ENCODE results near the gene GALNT7. TPM values are rescaled to one million over a fixed set of nuclear protein-coding genes. Genes with fewer than 3 reads are reported as not detected.

Gene GALNT7
- total and polyA plus RNA-seq, 10 of the 15 experiments (the other 5 are each of a cell fraction or from before 2014, with no cell fraction given): 14.2 to 33.2 (median 28.9) TPM

DNA sequence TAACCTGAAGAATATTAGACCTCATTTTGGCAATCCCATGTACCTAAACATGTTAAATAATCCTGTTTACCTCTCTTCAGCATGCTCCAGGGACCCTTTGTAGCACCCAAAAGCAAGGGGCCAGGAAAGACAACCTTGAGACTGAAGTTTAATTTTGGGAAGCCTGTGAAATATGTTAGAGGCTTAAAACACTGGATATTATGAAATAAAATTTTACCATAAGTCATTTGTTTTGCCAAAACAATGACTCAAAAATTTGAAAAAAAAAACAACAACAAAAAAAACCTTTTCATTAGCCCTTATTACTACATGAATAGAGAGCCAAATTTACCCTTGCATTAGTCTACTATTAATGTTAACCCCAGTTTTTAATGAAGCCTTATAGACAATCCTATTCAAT lies 115.9 kb downstream of the GALNT7 start:
- H4K20me1 ChIP-seq (ENCODE audit: control insufficient read depth, insufficient read depth): no peaks in the 10 kb centered on the region
- H3K9me3 ChIP-seq (replicated peaks; ENCODE audit: control insufficient read depth, insufficient read depth, low read length): peaks cover 9% of the 10 kb centered on the region; the same call in 2 of the 3 replicates
- no peaks in the 10 kb centered on the region; the same call in none of the 2 replicates for H3K79me2 ChIP-seq (ENCODE audit: control insufficient read depth, insufficient read depth, low read length)
- SMC1A ChIA-PET (ENCODE audit: uncharacterized antibody, unreplicated experiment): interaction anchor here (1.1 to 2.2 kb wide), 2 partner anchors 15 to 271 kb away, joined by 3 to 7 read pairs; no protein-coding TSS in a partner anchor
- CTCF ChIA-PET: interaction anchor here (4.9 kb wide), 1 partner anchor 16 kb away, joined by 34 read pairs; no protein-coding TSS in a partner anchor
- FAIRE-seq: no peak
- H3K4me3 ChIP-seq: no peak overlapping the region
- in situ Hi-C loops (cut with MboI) (no loop called here), intact Hi-C loops (cut with micrococcal nuclease; ENCODE audit: unreplicated experiment) (no loop called here)
- RAD21 ChIA-PET (ENCODE audit: unreplicated experiment): no interaction called here
- H3K27ac ChIP-seq (ENCODE audit: control insufficient read depth, insufficient read depth): no peak overlapping the region
- no peaks in the 10 kb centered on the region for H3K27me3 ChIP-seq (replicated peaks in 1 of 2; ENCODE audit: control insufficient read depth in 2 of 2, insufficient read depth in 2 of 2, low read length in 1 of 2)
- no peaks in the 10 kb centered on the region; a peak in 1 of 4 replicates for H3K36me3 ChIP-seq (ENCODE audit: control insufficient read depth in 2 of 2, insufficient read depth in 2 of 2, low read length in 1 of 2)
- no peak for DNase-seq (ENCODE audit: low read depth, low spot score)
- peaks cover 5% of the 10 kb centered on the region; the same call in 1 of the 2 replicates for H3K4me1 ChIP-seq (ENCODE audit: control insufficient read depth, insufficient read depth, low read length)
- TF ChIP-seq, protein P1, sequence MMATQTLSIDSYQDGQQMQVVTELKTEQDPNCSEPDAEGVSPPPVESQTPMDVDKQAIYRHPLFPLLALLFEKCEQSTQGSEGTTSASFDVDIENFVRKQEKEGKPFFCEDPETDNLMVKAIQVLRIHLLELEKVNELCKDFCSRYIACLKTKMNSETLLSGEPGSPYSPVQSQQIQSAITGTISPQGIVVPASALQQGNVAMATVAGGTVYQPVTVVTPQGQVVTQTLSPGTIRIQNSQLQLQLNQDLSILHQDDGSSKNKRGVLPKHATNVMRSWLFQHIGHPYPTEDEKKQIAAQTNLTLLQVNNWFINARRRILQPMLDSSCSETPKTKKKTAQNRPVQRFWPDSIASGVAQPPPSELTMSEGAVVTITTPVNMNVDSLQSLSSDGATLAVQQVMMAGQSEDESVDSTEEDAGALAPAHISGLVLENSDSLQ (IDR thresholded peaks at IDR 0.05): no peak
- TF ChIP-seq SIN3A (IDR thresholded peaks at IDR 0.05; ENCODE audit: low read depth, low read length) (no peak), ZNF217 (IDR thresholded peaks at IDR 0.05) (no peak), MTA3 (IDR thresholded peaks at IDR 0.05; ENCODE audit: borderline replicate concordance, low read length) (no peak), ESRRA (IDR thresholded peaks at IDR 0.05; ENCODE audit: low read length) (no peak), IKZF1 (conservative IDR thresholded peaks at IDR 0.05) (no peak), FOXK2 (IDR thresholded peaks at IDR 0.05) (no peak), TARDBP (IDR thresholded peaks at IDR 0.05; ENCODE audit: borderline replicate concordance) (no peak)
- TF ChIP-seq, protein P2, sequence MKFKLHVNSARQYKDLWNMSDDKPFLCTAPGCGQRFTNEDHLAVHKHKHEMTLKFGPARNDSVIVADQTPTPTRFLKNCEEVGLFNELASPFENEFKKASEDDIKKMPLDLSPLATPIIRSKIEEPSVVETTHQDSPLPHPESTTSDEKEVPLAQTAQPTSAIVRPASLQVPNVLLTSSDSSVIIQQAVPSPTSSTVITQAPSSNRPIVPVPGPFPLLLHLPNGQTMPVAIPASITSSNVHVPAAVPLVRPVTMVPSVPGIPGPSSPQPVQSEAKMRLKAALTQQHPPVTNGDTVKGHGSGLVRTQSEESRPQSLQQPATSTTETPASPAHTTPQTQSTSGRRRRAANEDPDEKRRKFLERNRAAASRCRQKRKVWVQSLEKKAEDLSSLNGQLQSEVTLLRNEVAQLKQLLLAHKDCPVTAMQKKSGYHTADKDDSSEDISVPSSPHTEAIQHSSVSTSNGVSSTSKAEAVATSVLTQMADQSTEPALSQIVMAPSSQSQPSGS (IDR thresholded peaks at IDR 0.05; ENCODE audit: low read length): no peak
- TF ChIP-seq, protein P3, sequence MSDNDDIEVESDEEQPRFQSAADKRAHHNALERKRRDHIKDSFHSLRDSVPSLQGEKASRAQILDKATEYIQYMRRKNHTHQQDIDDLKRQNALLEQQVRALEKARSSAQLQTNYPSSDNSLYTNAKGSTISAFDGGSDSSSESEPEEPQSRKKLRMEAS (IDR thresholded peaks at IDR 0.05; ENCODE audit: low read depth, low read length): no peak
- TF ChIP-seq, protein P4, sequence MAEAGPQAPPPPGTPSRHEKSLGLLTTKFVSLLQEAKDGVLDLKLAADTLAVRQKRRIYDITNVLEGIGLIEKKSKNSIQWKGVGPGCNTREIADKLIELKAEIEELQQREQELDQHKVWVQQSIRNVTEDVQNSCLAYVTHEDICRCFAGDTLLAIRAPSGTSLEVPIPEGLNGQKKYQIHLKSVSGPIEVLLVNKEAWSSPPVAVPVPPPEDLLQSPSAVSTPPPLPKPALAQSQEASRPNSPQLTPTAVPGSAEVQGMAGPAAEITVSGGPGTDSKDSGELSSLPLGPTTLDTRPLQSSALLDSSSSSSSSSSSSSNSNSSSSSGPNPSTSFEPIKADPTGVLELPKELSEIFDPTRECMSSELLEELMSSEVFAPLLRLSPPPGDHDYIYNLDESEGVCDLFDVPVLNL (IDR thresholded peaks at IDR 0.05; ENCODE audit: low read depth, low read length): no peak
- ATAC-seq: no peak
- POLR2A ChIA-PET: no interaction called here
- H3K9ac ChIP-seq (ENCODE audit: control insufficient read depth, insufficient read depth, low read length): no peak overlapping the region
- BruUV-seq (replicated peaks): no TSS peak
- no peak overlapping the region for H2AFZ ChIP-seq (ENCODE audit: control insufficient read depth, low read depth, low read length)
- H3K4me2 ChIP-seq (ENCODE audit: control insufficient read depth, insufficient read depth): no peak overlapping the region

Measured in GM12878 (cell line).